Activated CD4-positive, alpha-beta T cell treated with anti-CD3 and anti-CD28 coated beads, Interleukin-2, Interleukin-6, amounts not matched to agents 100 ng/mL and 50 ng/mL, durations not matched to agents 16 hours and 8 hours (primary cell): ENCODE results near the gene NEDD8.

Experiments used
- DNase-seq: peaks from one replicate; pipeline ENCODE4 v3.0.0-alpha.2; 2020

NEDD8 gene

DNA sequence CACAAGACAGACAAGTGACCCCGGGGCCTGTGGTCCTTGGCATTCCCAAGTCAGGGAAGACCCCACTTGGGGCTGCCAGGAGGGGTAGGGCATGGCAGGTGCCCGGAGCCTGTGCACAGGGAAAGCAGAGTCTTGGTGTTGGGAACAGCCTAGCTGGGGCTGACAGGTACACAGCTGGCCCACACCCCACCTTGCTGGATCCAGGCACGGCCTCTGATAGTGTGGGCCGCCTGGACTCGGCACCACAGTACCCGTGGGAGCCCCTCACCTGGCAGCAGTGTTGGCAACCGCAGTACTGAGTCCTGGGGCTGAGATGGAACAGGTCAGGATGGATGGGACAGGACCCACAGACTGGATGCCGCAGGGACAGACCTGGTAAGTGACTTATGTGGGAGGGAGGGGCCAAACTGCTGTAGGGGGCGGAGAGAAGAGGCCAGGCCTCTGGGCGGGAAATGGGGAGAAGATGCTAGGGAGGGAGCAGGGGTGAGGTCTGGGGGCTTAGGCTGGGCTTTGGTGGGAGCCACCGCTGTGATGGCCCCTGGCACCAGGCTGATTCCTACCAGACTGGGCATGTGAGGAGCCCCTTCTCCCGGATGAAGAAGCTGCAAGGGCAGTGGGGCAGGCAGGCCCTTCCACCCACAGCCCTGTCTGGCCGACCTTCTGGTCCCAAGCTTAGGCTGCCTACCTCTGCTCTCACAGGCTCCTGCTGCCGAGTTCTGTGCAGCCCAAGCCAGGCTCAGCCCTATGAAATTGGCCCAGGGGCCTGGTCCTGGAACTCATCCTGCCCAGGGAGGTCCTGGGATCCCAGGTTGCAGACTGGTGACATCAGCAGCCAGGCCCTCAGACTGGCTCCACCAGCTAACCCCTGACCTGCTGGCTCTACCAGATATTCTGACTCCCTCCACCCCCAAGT is 30.9 kb upstream of the NEDD8 start, which contains the start of gene TGM1:
Gene TGM1 (minus strand): TSS at position 357 of the 913 bp plus-strand sequence. CDS start 825 bp downstream, outside the sequence.
- DNase-seq, result no peak

DNA sequence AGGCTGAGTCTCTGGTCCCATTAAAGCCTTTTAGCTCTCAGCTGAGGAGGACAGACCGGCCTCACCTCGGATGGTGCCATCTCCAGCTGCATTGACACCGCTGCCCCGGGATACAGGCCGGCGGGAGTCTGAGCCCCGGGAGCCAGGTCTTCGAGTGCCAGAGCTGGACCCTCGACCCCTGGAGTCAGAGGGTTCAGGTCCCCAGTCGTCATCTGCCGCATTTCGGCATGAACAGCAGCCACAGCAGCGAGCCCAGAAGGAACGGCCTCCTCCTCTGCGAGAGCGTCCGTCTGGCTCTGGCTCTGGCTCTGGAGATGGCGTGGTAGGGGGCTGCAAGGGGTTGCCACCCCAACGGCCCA is 29.8 kb upstream of the NEDD8 start:
- DNase-seq, result no peak

- no peak for DNase-seq
These were observed 29.2 kb upstream of the NEDD8 start for GRCh38 chr14:24261256-24261968.

DNA sequence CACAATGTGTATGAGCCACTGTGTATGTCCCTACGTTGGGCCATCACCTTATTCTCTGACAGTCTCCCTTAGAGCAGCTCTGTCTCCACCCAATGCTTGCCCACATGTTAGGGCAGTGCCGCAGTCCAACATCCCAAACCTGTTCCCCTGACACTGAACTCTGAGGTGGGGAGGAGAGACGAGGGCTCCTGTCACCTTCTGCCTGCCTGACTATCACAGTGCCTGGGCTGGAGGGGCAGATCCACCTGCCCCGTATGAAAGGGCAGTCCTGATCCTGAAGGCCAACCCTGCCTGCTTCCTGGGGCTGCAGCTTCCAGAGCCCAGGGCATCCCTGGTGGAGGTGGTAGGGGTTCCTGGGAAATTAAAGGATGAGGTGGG is 28.6 kb upstream of the NEDD8 start:
- no peak for DNase-seq

GRCh38 chr14:24260026-24260779 is 28.0 kb upstream of the NEDD8 start:
- DNase-seq, result no peak

DNA sequence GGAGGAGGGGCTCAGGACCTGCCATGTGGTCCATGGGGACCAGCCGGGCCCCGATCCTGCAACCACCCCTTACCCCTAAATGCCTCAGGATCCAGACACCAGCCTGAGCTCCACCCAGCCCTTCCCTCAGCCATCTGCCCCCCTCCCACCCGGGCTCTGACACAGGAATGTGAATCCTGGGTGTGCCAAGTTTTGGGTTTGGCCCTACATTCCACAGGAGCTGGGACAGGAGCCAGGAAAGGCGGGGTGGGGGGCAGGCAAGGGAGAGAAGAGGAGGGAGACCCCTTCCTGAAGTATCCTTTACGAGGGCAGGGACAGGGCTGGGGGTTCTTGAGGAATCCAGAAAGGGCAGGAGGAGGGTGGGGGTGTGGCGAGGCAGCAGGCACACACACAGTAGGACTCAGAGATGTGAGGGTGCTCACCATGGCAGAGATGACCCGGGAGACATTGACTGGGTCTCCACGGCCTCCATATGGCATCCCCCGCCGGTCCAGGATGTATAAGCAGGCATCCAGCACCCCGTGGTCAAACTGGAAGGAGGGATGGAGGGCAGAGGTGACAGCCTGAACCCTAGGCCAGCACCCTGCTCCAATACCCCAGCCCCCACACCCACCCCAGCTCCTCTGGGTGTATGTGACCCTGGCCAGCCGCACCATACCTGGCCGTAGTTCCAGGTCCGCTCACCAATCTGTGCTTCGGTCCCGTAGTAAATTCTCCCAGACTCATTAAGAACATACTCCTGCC is 27.3 kb upstream of the NEDD8 start:
- no peak for DNase-seq

- no peak for DNase-seq
These were observed 26.5 kb upstream of the NEDD8 start for GRCh38 chr14:24258548-24259265.

GRCh38 chr14:24258119-24258518 is 26.0 kb upstream of the NEDD8 start:
- no peak for DNase-seq

GRCh38 chr14:24256960-24257359 is 24.8 kb upstream of the NEDD8 start:
- DNase-seq, result no peak

DNA sequence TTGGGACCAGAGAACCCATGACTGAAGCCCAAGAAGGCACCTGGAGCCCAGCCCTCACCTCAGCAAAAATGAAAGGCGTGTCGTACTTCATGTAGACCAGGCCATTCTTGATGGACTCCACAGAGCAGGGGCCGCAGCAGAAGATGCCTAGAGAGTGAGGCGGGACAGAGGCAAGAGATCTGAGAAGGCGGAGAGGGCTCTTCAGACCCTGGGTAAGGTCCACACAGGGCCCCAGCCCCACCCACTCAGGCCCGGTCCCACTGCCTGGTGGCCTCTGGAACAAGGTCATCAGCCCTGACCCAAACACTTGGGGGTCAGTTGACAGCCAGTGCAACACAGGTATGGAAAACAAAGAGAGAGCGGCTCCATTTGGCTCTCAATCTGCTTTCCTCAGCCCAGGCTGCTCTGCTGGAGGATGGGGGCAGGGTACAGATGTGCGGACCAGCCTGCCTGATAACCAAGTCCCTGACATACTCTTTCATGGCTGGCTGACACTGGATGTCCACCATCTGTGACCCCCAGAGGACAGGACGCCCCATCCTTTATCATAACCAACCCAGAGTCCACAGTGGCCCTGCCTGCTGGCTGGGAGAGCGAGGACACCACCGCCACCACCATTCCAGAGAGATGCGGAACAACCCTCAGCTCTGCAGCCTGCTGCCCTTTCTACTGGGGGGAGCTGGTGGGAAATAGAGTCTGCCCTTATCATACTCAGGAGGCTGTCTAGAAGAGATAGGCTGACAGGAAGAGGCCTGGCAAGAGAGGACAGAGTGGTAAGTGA is 24.0 kb upstream of the NEDD8 start:
- no peak for DNase-seq

- DNase-seq, result no peak
These were observed 23.3 kb upstream of the NEDD8 start for GRCh38 chr14:24255438-24255837.

GRCh38 chr14:24254630-24255392 is 22.6 kb upstream of the NEDD8 start:
- DNase-seq, result no peak

GRCh38 chr14:24253936-24254335 is 21.8 kb upstream of the NEDD8 start:
- no peak for DNase-seq

DNA sequence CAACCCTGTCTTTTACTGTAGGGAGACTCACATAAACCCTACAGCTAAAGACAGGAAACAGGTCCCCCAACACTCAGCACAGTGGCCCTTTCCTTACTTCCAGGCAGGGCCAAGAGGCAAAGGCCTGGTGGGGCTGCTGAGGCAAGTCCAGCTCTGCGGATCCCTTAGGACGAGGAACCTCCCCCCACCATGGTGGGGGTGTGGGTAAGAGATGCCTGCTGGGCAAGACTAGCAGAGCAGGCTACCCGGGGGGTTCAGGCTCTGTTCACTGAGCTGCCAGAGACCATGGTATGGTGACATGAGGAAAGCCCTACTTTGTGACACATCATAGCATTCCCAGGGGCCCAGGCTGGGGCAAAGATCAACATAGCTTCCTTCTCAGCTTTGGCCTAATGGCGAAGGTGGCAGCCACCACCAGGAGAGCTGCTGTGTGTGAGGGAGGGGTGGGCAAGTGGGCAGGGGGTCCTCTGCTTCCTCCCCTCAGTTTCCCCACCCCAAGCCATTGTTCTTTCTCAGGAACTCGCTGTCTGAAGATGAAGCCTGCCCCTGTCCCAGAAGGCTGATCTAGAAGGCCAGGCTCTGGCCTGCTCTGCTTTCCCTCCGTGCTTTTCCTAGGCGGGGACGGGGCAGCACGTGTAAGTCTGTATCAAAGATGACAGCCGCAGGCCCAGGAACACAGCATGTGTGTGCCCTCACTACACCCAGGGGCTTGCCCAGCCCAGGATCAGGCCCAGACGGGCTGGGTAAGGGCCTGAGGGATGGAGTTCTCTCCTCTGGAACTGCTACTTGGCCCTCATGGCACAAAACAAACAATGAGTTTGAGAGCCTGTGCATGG is 20.3 kb upstream of the NEDD8 start:
- DNase-seq, result no peak

- DNase-seq, result no peak
These were observed 19.7 kb upstream of the NEDD8 start for GRCh38 chr14:24251880-24252288.

DNA sequence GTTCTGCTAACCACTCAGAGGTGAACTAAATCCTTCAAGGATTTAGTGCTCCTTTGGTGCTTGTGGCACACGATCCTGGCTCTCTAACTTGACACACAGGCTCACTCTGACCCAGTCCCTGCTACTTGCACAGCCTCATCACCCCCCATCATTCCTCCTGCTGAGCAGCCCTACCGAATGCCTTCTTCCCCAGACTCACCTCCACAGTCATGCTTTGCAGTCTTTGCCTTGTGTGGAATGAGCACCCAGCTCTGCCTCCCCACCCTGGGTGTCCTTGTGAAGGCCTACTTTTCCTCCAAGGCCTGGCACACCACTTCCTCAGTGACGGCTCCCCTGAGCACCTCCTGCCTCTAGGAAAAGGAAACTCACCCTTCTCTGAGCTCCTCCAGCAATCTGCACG is 18.2 kb upstream of the NEDD8 start:
- DNase-seq, result no peak

DNA sequence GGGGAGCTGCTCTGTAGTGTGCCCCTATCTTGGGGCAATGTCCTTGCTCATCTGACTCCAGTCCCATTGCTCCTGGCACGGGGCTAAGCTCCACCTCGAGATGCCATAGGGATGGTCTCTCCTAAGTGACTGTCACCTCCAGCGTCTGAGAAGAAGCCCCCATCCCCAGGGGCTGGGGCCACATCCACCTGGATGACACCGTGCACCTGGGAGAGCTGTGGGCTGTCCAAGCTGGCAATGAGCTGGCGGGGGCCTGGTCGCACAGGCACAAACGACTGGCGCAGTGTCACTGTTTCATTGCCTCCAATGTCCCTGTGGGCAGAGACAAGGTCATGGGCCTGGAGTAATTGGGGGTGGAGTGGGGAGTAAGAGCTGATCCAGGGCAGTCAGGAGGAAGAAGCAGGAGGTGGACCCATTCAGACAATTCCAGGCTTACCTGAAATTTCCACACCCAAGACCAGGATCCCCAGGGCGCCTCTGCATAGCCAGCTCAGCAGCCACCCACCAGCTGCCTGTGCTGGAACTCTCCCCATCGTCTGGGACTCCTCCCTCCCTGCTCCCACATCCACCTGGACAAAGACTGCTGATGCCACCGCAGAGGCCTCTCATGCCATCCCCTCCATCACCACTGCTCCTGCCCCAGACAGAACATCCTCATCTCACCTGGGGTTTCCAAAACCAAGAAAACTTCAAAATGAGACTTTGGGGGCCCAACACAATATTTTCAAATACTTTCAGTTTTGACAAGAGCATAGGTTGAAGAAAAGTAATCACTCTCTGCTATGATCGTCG is 17.3 kb upstream of the NEDD8 start:
- no peak for DNase-seq

- peak; percentile 30 for DNase-seq
These were observed 15.3 kb upstream of the NEDD8 start for GRCh38 chr14:24247422-24247821.
